Type B pancreatic cell (in vitro differentiated cells): ENCODE data around the gene COQ8B. TPM values are rescaled to one million over a fixed set of nuclear protein-coding genes. Genes with fewer than 3 reads are reported as not detected.

Experiments
- DNase-seq: peaks from one replicate; pipeline ENCODE4 v3.0.0; 2021; ENCODE audit warnings: mixed read lengths; ENCODE audit not compliant: unreplicated experiment; ENCODE audit errors: extremely low spot score
- H3K27ac Mint-ChIP-seq: 2 replicates; pipeline ENCODE4 v1.8.0; 2021; ENCODE audit warnings: mild to moderate bottlenecking, mixed read lengths
- H3K27me3 Mint-ChIP-seq: 2 replicates; pipeline ENCODE4 v1.8.0; 2021; ENCODE audit warnings: mixed read lengths
- H3K36me3 Mint-ChIP-seq: 2 replicates; pipeline ENCODE4 v1.8.0; 2021; ENCODE audit warnings: mixed read lengths
- H3K4me1 Mint-ChIP-seq: one replicate; pipeline ENCODE4 v1.8.0; 2021; ENCODE audit warnings: mixed read lengths; ENCODE audit not compliant: unreplicated experiment
- H3K4me3 Mint-ChIP-seq: 2 replicates; pipeline ENCODE4 v1.8.0; 2021; ENCODE audit warnings: mild to moderate bottlenecking, mixed read lengths
- H3K9me3 Mint-ChIP-seq: 2 replicates; pipeline ENCODE4 v1.8.0; 2021; ENCODE audit warnings: mixed read lengths
- CTCF ChIP-seq: fragments of 200-600 bp; sonication (generic); conservative IDR thresholded peaks from 2 replicates; pipeline ENCODE4 v1.5.0; 2021; ENCODE audit warnings: antibody characterized with exemption, mild to moderate bottlenecking
- total RNA-seq: library from RNA; stranded (reverse); gene quantifications from 2 replicates; pipeline ENCODE4 v1.2.1, GENCODE V29; 2021; ENCODE audit warnings: low replicate concordance

COQ8B gene
- total RNA-seq, 1 donor from 2014 or later: 48.4 TPM

GRCh38 chr19:40752257-40752781 is 35.6 kb upstream of the COQ8B start:
- peaks cover 20% of the 10 kb centered on the region for H3K36me3 Mint-ChIP-seq
- peaks cover 34% of the 10 kb centered on the region for H3K4me1 Mint-ChIP-seq
- no peak for TF ChIP-seq CTCF
- H3K27ac Mint-ChIP-seq: peak overlapping the region; percentile 98
- no peaks in the 10 kb centered on the region for H3K27me3 Mint-ChIP-seq
- no peaks in the 10 kb centered on the region for H3K9me3 Mint-ChIP-seq
- H3K4me3 Mint-ChIP-seq: peak overlapping the region; percentile 97
- DNase-seq: no peak

DNA sequence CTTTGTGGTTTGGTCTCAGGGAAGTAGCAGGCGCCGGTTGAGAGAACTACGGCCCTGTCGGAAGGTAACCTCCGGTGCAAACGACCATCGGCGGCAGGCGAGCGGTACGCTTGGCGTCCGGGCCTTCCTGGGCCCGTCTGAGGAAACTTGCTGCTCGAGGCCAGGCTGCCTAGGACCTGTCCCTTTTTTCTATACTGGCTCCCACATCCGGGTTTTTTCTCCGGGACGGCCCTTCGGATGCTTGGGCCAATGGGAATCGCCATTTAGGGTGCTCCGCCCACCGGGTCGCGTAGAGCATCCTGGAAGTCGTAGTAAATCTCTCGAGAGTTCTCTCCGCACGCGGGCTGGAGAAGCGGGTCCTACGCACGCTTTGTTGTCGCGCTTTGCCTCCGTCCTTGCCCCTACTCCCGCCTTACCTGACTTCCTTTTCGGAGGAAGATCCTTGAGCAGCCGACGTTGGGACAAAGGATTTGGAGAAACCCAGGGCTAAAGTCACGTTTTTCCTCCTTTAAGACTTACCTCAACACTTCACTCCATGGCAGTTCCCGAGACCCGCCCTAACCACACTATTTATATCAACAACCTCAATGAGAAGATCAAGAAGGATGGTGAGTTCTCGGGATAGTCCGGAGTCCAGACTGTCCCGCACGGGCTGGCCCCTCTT is 34.3 kb upstream of the COQ8B start, which contains the start of gene SNRPA:
SNRPA (plus strand) TSS at position 330 of the 664 bp plus-strand sequence; CDS start at position 536, 206 bp downstream.
- peak; percentile 96 for DNase-seq
- Mint-ChIP-seq H3K27me3 (no peaks in the 10 kb centered on the region), H3K36me3 (peaks cover 13% of the 10 kb centered on the region), H3K9me3 (no peaks in the 10 kb centered on the region), H3K4me1 (peaks cover 34% of the 10 kb centered on the region), H3K4me3 (peak within 1 kb of the TSS; percentile 97), H3K27ac (peak within 1 kb of the TSS; percentile 98)
- no peak for TF ChIP-seq CTCF

GRCh38 chr19:40750058-40750873 is 33.6 kb upstream of the COQ8B start, which contains the start of gene ACTMAP:
TSS of gene ACTMAP (minus strand) at chr19:40750477. CDS start at chr19:40749803, 674 bp downstream.
- no peak for TF ChIP-seq CTCF
- Mint-ChIP-seq H3K27me3 (no peaks in the 10 kb centered on the region), H3K9me3 (no peaks in the 10 kb centered on the region), H3K4me1 (peaks cover 31% of the 10 kb centered on the region), H3K4me3 (peak within 1 kb of the TSS; percentile 97), H3K27ac (peak within 1 kb of the TSS; percentile 98), H3K36me3 (peaks cover 13% of the 10 kb centered on the region)
- peak; percentile 99 for DNase-seq

- DNase-seq: no peak
- H3K4me1 Mint-ChIP-seq: peaks cover 22% of the 10 kb centered on the region
- no peaks in the 10 kb centered on the region for H3K27me3 Mint-ChIP-seq
- H3K27ac Mint-ChIP-seq: peak overlapping the region; percentile 55
- H3K9me3 Mint-ChIP-seq: no peaks in the 10 kb centered on the region
- H3K4me3 Mint-ChIP-seq: no peak overlapping the region
- no peak for TF ChIP-seq CTCF
- H3K36me3 Mint-ChIP-seq: peaks cover 1% of the 10 kb centered on the region
Measured at GRCh38 chr19:40747536-40747935, 30.9 kb upstream of the COQ8B start.

GRCh38 chr19:40745402-40745780 is 28.7 kb upstream of the COQ8B start:
- Mint-ChIP-seq H3K9me3 (no peaks in the 10 kb centered on the region), H3K36me3 (no peaks in the 10 kb centered on the region), H3K4me3 (no peak overlapping the region), H3K27me3 (no peaks in the 10 kb centered on the region), H3K27ac (peak overlapping the region; percentile 53), H3K4me1 (peaks cover 21% of the 10 kb centered on the region)
- no peak for TF ChIP-seq CTCF
- no peak for DNase-seq
